SK-N-SH (cell line): ENCODE measurements around the gene ERRFI1.

Source experiments
- FOXM1 ChIP-seq: IDR thresholded peaks from 2 replicates; pipeline ENCODE4 v1.4.0; 2012; ENCODE audit warnings: low read depth, mild to moderate bottlenecking
- RCOR1 ChIP-seq: fragments of 150-350 bp; IDR thresholded peaks from 2 replicates; pipeline ENCODE4 v1.6.1; 2017; ENCODE audit warnings: antibody characterized with exemption, low read length
- RFX5 ChIP-seq: IDR thresholded peaks from 2 replicates; pipeline ENCODE4 v1.6.1; 2012; ENCODE audit warnings: mild to moderate bottlenecking, improper control_type of control experiment, low read length
- SMC3 ChIP-seq: IDR thresholded peaks from 2 replicates; pipeline ENCODE4 v1.6.1; 2012; ENCODE audit warnings: low read depth, low read length, improper control_type of control experiment
- TEAD4 ChIP-seq: IDR thresholded peaks from 2 replicates; pipeline ENCODE4 v1.4.0; 2012; ENCODE audit warnings: mild to moderate bottlenecking, borderline replicate concordance; ENCODE audit not compliant: insufficient read depth
- TF ChIP-seq, protein P1 (sequence below): fragments of 200-600 bp; sonication (generic); IDR thresholded peaks from 2 replicates; pipeline ENCODE4 v1.6.1; 2017; ENCODE audit warnings: antibody characterized with exemption, mild to moderate bottlenecking, moderate library complexity
- TF ChIP-seq, protein P2 (sequence below): IDR thresholded peaks from 2 replicates; pipeline ENCODE4 v1.4.0; 2012; ENCODE audit warnings: low read depth

GRCh38 chr1:8028571-8028910, 2.4 kb upstream of the ERRFI1 start:
- TF ChIP-seq SMC3 (no peak), RFX5 (no peak), FOXM1 (no peak), TEAD4 (no peak), RCOR1 (no peak)
- TF ChIP-seq, protein P1, sequence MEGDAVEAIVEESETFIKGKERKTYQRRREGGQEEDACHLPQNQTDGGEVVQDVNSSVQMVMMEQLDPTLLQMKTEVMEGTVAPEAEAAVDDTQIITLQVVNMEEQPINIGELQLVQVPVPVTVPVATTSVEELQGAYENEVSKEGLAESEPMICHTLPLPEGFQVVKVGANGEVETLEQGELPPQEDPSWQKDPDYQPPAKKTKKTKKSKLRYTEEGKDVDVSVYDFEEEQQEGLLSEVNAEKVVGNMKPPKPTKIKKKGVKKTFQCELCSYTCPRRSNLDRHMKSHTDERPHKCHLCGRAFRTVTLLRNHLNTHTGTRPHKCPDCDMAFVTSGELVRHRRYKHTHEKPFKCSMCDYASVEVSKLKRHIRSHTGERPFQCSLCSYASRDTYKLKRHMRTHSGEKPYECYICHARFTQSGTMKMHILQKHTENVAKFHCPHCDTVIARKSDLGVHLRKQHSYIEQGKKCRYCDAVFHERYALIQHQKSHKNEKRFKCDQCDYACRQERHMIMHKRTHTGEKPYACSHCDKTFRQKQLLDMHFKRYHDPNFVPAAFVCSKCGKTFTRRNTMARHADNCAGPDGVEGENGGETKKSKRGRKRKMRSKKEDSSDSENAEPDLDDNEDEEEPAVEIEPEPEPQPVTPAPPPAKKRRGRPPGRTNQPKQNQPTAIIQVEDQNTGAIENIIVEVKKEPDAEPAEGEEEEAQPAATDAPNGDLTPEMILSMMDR: no peak
- TF ChIP-seq, protein P2, sequence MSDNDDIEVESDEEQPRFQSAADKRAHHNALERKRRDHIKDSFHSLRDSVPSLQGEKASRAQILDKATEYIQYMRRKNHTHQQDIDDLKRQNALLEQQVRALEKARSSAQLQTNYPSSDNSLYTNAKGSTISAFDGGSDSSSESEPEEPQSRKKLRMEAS: no peak
